Measurements from ENCODE around the gene TNIP1.

The TNIP1 gene

GRCh38 chr5:151072630-151073025, 8.2 kb downstream of the TNIP1 start:
- H3K4me1 ChIP-seq (ENCODE audit: insufficient read depth, low read length) = no peaks in the 10 kb centered on the region; the same call in 1 of the 2 replicates
- no peak overlapping the region for H3K4me3 ChIP-seq (ENCODE audit: low read depth in 1 of 2, low read length in 2 of 2)
- H4K20me1 ChIP-seq (ENCODE audit: insufficient read depth, low read length) = peaks cover 62% of the 10 kb centered on the region
- peaks cover 100% of the 10 kb centered on the region for H3K79me2 ChIP-seq (ENCODE audit: insufficient read depth, low read length)
- H3K9me3 ChIP-seq (ENCODE audit: insufficient read depth, low read length, severe bottlenecking) = no peaks in the 10 kb centered on the region
- DNase-seq (no peak), ATAC-seq (ENCODE audit: insufficient read depth, low read depth) (no peak)
- H3K4me2 ChIP-seq (ENCODE audit: insufficient read depth, low read length) = no peak overlapping the region
- peaks cover 20% of the 10 kb centered on the region for H3K36me3 ChIP-seq (ENCODE audit: insufficient read depth, low read length)
- no peak overlapping the region for H2AFZ ChIP-seq (ENCODE audit: low read depth, low read length)
- H3K27me3 ChIP-seq (ENCODE audit: insufficient read depth, low read length, poor library complexity) = no peaks in the 10 kb centered on the region
- TF ChIP-seq EZH2 (IDR thresholded peaks at IDR 0.05; ENCODE audit: borderline replicate concordance, low read depth, low read length, severe bottlenecking) (no peak), CTCF (IDR thresholded peaks at IDR 0.05; ENCODE audit: borderline replicate concordance, extremely low read depth, low read length, poor library complexity, severe bottlenecking) (no peak)
- no peak overlapping the region for H3K9ac ChIP-seq (ENCODE audit: low read depth, low read length)
- H3K27ac ChIP-seq (ENCODE audit: low read length) = no peak overlapping the region

GRCh38 chr5:151071848-151072629, 8.8 kb downstream of the TNIP1 start:
- Histone ChIP-seq H2AFZ (ENCODE audit: low read depth, low read length) (no peak overlapping the region), H4K20me1 (ENCODE audit: insufficient read depth, low read length) (peaks cover 62% of the 10 kb centered on the region), H3K79me2 (ENCODE audit: insufficient read depth, low read length) (peaks cover 100% of the 10 kb centered on the region), H3K9me3 (ENCODE audit: insufficient read depth, low read length, severe bottlenecking) (no peaks in the 10 kb centered on the region), H3K9ac (ENCODE audit: low read depth, low read length) (no peak overlapping the region), H3K27ac (ENCODE audit: low read length) (no peak overlapping the region), H3K4me2 (ENCODE audit: insufficient read depth, low read length) (no peak overlapping the region), H3K4me1 (ENCODE audit: insufficient read depth, low read length) (no peaks in the 10 kb centered on the region), H3K4me3 (ENCODE audit: low read depth in 1 of 2, low read length in 2 of 2) (no peak overlapping the region), H3K27me3 (ENCODE audit: insufficient read depth, low read length, poor library complexity) (no peaks in the 10 kb centered on the region), H3K36me3 (ENCODE audit: insufficient read depth, low read length) (peaks cover 20% of the 10 kb centered on the region)
- DNase-seq (no peak), ATAC-seq (ENCODE audit: insufficient read depth, low read depth) (no peak)
- TF ChIP-seq CTCF (IDR thresholded peaks at IDR 0.05; ENCODE audit: borderline replicate concordance, extremely low read depth, low read length, poor library complexity, severe bottlenecking) (no peak), EZH2 (IDR thresholded peaks at IDR 0.05; ENCODE audit: borderline replicate concordance, low read depth, low read length, severe bottlenecking) (no peak)

GRCh38 chr5:151071021-151071420, 9.8 kb downstream of the TNIP1 start:
- no peak overlapping the region for H3K27ac ChIP-seq (ENCODE audit: low read length)
- H3K4me2 ChIP-seq (ENCODE audit: insufficient read depth, low read length) = no peak overlapping the region
- no peak overlapping the region for H3K9ac ChIP-seq (ENCODE audit: low read depth, low read length)
- H3K79me2 ChIP-seq (ENCODE audit: insufficient read depth, low read length) = peaks cover 100% of the 10 kb centered on the region
- no peak overlapping the region for H3K4me3 ChIP-seq (ENCODE audit: low read depth in 1 of 2, low read length in 2 of 2)
- H3K36me3 ChIP-seq (ENCODE audit: insufficient read depth, low read length) = peaks cover 21% of the 10 kb centered on the region
- H3K4me1 ChIP-seq (ENCODE audit: insufficient read depth, low read length) = no peaks in the 10 kb centered on the region
- H2AFZ ChIP-seq (ENCODE audit: low read depth, low read length) = no peak overlapping the region
- H4K20me1 ChIP-seq (ENCODE audit: insufficient read depth, low read length) = peaks cover 62% of the 10 kb centered on the region
- TF ChIP-seq CTCF (IDR thresholded peaks at IDR 0.05; ENCODE audit: borderline replicate concordance, extremely low read depth, low read length, poor library complexity, severe bottlenecking) (no peak), EZH2 (IDR thresholded peaks at IDR 0.05; ENCODE audit: borderline replicate concordance, low read depth, low read length, severe bottlenecking) (no peak)
- DNase-seq (no peak), ATAC-seq (ENCODE audit: insufficient read depth, low read depth) (no peak)
- no peaks in the 10 kb centered on the region for H3K27me3 ChIP-seq (ENCODE audit: insufficient read depth, low read length, poor library complexity)
- no peaks in the 10 kb centered on the region for H3K9me3 ChIP-seq (ENCODE audit: insufficient read depth, low read length, severe bottlenecking)

Measured in DND-41 (cell line).